ENCODE results near the gene PSMG2. TPM values are rescaled to one million over a fixed set of nuclear protein-coding genes. Genes with fewer than 3 reads are reported as not detected.

The PSMG2 gene, protein sequence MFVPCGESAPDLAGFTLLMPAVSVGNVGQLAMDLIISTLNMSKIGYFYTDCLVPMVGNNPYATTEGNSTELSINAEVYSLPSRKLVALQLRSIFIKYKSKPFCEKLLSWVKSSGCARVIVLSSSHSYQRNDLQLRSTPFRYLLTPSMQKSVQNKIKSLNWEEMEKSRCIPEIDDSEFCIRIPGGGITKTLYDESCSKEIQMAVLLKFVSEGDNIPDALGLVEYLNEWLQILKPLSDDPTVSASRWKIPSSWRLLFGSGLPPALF
- 36.1 and 48.9 TPM in 2 replicates for total RNA-seq

DNA sequence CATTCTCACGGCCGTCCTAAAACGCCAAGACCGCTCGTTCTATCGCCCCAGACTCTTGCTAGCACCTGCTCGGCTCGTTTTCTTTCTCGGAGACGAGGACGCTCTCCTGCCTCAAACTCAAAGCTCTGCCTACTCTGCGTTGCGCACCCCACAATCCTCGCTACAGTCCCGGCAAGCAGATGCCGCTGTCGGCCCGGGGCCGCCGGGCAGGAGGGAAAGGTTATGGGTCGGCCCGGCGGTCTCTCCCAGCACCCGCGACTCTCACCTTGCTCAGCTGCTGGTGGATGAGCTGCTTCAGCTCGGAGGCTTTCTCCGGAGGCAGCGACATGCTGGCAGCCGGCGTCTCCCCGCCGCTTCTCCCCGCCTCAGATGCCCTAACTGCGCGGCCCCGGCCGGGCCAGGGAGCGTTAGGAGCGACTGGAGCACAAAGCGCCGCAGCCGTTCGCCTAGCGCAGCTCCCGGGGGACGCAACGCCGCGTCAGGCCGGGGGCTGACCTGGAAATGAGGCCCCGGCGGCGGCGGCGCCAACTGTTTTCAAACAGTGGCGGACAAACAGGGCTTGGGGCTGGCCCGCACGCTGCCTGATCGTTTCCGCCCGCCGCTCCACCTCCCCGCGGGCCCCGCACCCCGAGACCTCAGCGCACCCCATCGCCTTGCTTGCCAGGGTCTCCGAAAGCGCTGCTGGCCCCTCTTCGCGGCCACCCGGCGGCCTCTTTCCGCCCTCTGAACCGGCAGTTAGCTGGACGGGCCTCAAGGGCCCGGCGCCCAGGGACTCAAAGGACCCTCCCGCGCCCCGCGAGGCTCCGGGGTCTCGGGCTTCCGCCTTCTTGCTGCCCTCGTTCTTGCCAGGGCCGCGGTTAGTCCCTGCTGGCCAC lies at the start of gene PSMG2, which contains the start of gene CEP76:
Gene PSMG2, plus strand, starts transcription at position 822 of the 875 bp plus-strand sequence. CDS start 66 bp downstream, outside the sequence.
Gene CEP76, minus strand, starts transcription at position 503 of the 875 bp plus-strand sequence. Its CDS starts 175 bp downstream, at position 328.

DNA sequence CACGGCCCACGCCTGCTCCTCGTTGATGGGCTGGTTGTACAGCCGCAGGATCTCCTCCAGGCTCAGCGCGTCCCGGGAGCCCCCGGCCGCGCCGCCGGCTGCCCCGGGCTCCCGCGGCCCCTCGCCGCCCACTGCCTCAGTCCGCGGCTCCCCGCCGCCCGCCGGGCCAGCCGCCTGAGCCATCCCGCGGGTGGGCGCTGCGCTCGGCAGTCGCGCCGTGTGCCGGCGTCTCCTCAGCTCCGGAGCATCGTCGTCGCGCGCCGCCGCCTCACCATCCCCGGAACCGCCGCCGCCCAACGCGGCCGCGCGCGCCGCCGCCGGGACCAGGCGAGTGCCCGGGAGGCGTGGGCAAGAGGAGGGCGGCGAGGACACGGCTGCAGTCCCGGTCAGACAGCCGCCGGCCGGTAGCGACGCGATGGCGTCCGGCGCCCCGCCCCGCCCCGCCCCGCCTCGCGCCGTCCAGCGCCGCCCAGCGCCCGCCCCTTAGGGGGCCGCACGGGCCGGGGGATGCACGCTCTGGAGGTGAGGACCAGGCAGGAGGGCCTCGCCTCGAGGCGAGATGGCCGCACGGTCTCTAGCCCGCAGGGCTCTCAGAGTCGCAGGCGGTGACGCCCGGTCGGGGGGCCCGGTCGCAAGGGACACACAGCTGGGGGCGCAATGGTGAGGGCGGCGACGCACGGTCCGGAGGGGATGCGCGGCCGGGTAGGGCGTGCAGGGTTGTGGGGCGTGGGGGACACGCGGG lies 45.0 kb upstream of the PSMG2 start, which contains the start of gene SPIRE1:
Gene SPIRE1, minus strand, starts transcription at position 424 of the 742 bp plus-strand sequence. Its CDS starts 241 bp downstream, at position 183.

Other genes with a start within 250 kb of the PSMG2 start
- gene SPIRE1, start 44.9 kb upstream of the PSMG2 start, total RNA-seq = 92.8 and 114 TPM in 2 replicates
- gene CEP76, start 319 bp upstream of the PSMG2 start, total RNA-seq = 13.0 and 18.5 TPM in 2 replicates
- 58.4 and 72.5 TPM in 2 replicates for gene PTPN2, start 181.2 kb downstream of the PSMG2 start, total RNA-seq
- 76.2 and 90.0 TPM in 2 replicates for gene SEH1L, start 245.0 kb downstream of the PSMG2 start, total RNA-seq